ENCODE results near the gene EID1. TPM values are rescaled to one million over a fixed set of nuclear protein-coding genes. Genes with fewer than 3 reads are reported as not detected.

EID1 gene
- total and polyA plus RNA-seq, 9 of the 15 experiments (the other 6 are each of a cell fraction or from before 2014, with no cell fraction given), result 46.5 to 211 (median 143) TPM

- TF ChIP-seq MTA1 (IDR thresholded peaks at IDR 0.05; ENCODE audit: borderline replicate concordance), result peak; percentile 68; the same call in 1 of the 2 replicates
- TF ChIP-seq AFF1 (IDR thresholded peaks at IDR 0.05; ENCODE audit: low read depth in 1 of 2, partially characterized antibody in 2 of 2), result peak in 1 of 2 experiments; percentile 73
- peak in 1 of 2 experiments; percentile 59; a peak in 2 of 4 replicates for TF ChIP-seq HDAC1 (IDR thresholded peaks at IDR 0.05)
- TF ChIP-seq BRD9 (IDR thresholded peaks at IDR 0.05; ENCODE audit: low read depth, partially characterized antibody), result peak; percentile 37
- peak; percentile 86 for TF ChIP-seq ZEB2 (IDR thresholded peaks at IDR 0.05)
- peak; percentile 91 for TF ChIP-seq ATF7 (IDR thresholded peaks at IDR 0.05)
- no peak for TF ChIP-seq ZNF232 (CRISPR knock-in tag; IDR thresholded peaks at IDR 0.05)
- peak; percentile 67; the same call in 1 of the 2 replicates for TF ChIP-seq HDAC2 (IDR thresholded peaks at IDR 0.05)
- TF ChIP-seq CREB1 (IDR thresholded peaks at IDR 0.05), result no peak
- TF ChIP-seq CREB1 (CRISPR knock-in tag; IDR thresholded peaks at IDR 0.05), result no peak
- TF ChIP-seq SMARCA5 (IDR thresholded peaks at IDR 0.05), result peak; percentile 63; the same call in 1 of the 2 replicates
- peak; percentile 50; the same call in 1 of the 2 replicates for TF ChIP-seq MECOM (CRISPR knock-in tag; IDR thresholded peaks at IDR 0.05)
- peak; percentile 74 for TF ChIP-seq CEBPG (CRISPR knock-in tag; IDR thresholded peaks at IDR 0.05)
- peak in 1 of 2 experiments; percentile 90; a peak in 2 of 4 replicates for TF ChIP-seq CEBPG (tag; conservative IDR thresholded peaks at IDR 0.05 in 1 of 2, IDR thresholded peaks at IDR 0.05 in 1 of 2)
- TF ChIP-seq ATF3 (IDR thresholded peaks at IDR 0.05), result peak; percentile 99
- no peak; the same call in 1 of the 2 replicates for TF ChIP-seq ATF3 (CRISPR knock-in tag; conservative IDR thresholded peaks at IDR 0.05)
- TF ChIP-seq POLR2G (IDR thresholded peaks at IDR 0.05; ENCODE audit: low read depth, low read length), result no peak
- TF ChIP-seq NFATC3 (IDR thresholded peaks at IDR 0.05), result peak; percentile 97
- TF ChIP-seq EP300 (IDR thresholded peaks at IDR 0.05; ENCODE audit: low read length), result peak; percentile 69
- TF ChIP-seq CBX2 (IDR thresholded peaks at IDR 0.05; ENCODE audit: insufficient read depth, low read length, poor library complexity, severe bottlenecking), result no peak
Observed at GRCh38 chr15:48925714-48926223, 47.8 kb downstream of the EID1 start (continued).
